ENCODE data around the gene SH3RF2.

SH3RF2 gene

GRCh38 chr5:145918397-145918796 is 18.0 kb upstream of the SH3RF2 start:
- TF ChIP-seq CTCF (IDR thresholded peaks at IDR 0.05; ENCODE audit: control extremely low read depth, extremely low read depth, low read depth, missing control alignments): no peak
- ChIA-PET POLR2A (no interaction called here), CTCF (no interaction called here)
- DNase-seq (ENCODE audit: extremely low spot score): no peak

- DNase-seq (ENCODE audit: extremely low spot score): no peak
- no peak for TF ChIP-seq CTCF (IDR thresholded peaks at IDR 0.05; ENCODE audit: control extremely low read depth, extremely low read depth, low read depth, missing control alignments)
- POLR2A ChIA-PET: no interaction called here
- CTCF ChIA-PET: no interaction called here
These were observed 17.0 kb upstream of the SH3RF2 start for GRCh38 chr5:145919413-145919812.

GRCh38 chr5:145920542-145921210 is 15.7 kb upstream of the SH3RF2 start:
- TF ChIP-seq CTCF (IDR thresholded peaks at IDR 0.05; ENCODE audit: control extremely low read depth, extremely low read depth, low read depth, missing control alignments): no peak
- POLR2A ChIA-PET: no interaction called here
- no peak for DNase-seq (ENCODE audit: extremely low spot score)
- CTCF ChIA-PET: no interaction called here

- POLR2A ChIA-PET: no interaction called here
- CTCF ChIA-PET: no interaction called here
- TF ChIP-seq CTCF (IDR thresholded peaks at IDR 0.05; ENCODE audit: control extremely low read depth, extremely low read depth, low read depth, missing control alignments): no peak
- DNase-seq (ENCODE audit: extremely low spot score): no peak
These were observed 15.2 kb upstream of the SH3RF2 start for GRCh38 chr5:145921211-145921610.

GRCh38 chr5:145922059-145922458 is 14.3 kb upstream of the SH3RF2 start:
- CTCF ChIA-PET: interaction anchor here (1.5 kb wide), 1 partner anchor 22 kb away, joined by 4 read pairs; no protein-coding TSS in a partner anchor
- no peak for TF ChIP-seq CTCF (IDR thresholded peaks at IDR 0.05; ENCODE audit: control extremely low read depth, extremely low read depth, low read depth, missing control alignments)
- no peak for DNase-seq (ENCODE audit: extremely low spot score)
- POLR2A ChIA-PET: no interaction called here

GRCh38 chr5:145923405-145923804 is 13.0 kb upstream of the SH3RF2 start:
- no peak for DNase-seq (ENCODE audit: extremely low spot score)
- no peak for TF ChIP-seq CTCF (IDR thresholded peaks at IDR 0.05; ENCODE audit: control extremely low read depth, extremely low read depth, low read depth, missing control alignments)
- ChIA-PET CTCF (interaction anchor here (1.5 kb wide), 1 partner anchor 21 kb away, joined by 4 read pairs; no protein-coding TSS in a partner anchor), POLR2A (no interaction called here)

Data from GM10248 (cell line).